ENCODE measurements around the gene UBAP2L. TPM values are rescaled to one million over a fixed set of nuclear protein-coding genes. Genes with fewer than 3 reads are reported as not detected.
"Not testable (repeated sequence)": the region's sequence is repeated elsewhere in the genome, so short reads cannot be mapped to it uniquely, and the experiment has no call there.

UBAP2L gene
- total RNA-seq, 1 donor from 2014 or later = 142 TPM

GRCh38 chr1:154192476-154192875, 28.3 kb upstream of the UBAP2L start:
- no peak for DNase-seq (ENCODE audit: low spot score)
- intact Hi-C loops (cut with DNase I) = no loop called here
- no peak for ATAC-seq

- ATAC-seq = no peak
- intact Hi-C loops (cut with DNase I) = no loop called here
- DNase-seq (ENCODE audit: low spot score) = no peak
Measured at GRCh38 chr1:154193821-154194220, 26.9 kb upstream of the UBAP2L start.

- ATAC-seq (peak; percentile 77), DNase-seq (ENCODE audit: low spot score) (no peak)
- intact Hi-C loops (cut with DNase I) = no loop called here
Measured at GRCh38 chr1:154198756-154199562, 21.8 kb upstream of the UBAP2L start.

- intact Hi-C loops (cut with DNase I) = no loop called here
- DNase-seq (ENCODE audit: low spot score) (no peak), ATAC-seq (peak; percentile 23)
Measured at GRCh38 chr1:154199563-154199879, 21.2 kb upstream of the UBAP2L start.

GRCh38 chr1:154205778-154206177, 15.0 kb upstream of the UBAP2L start:
- ATAC-seq; intact Hi-C loops (cut with DNase I); DNase-seq (ENCODE audit: low spot score): not testable (repeated sequence)

- intact Hi-C loops (cut with DNase I) = no loop called here
- ATAC-seq = no peak
- DNase-seq (ENCODE audit: low spot score) = no peak
Measured at GRCh38 chr1:154206196-154206595, 14.6 kb upstream of the UBAP2L start, which contains the start of gene CFAP141. Gene CFAP141, minus strand, starts transcription at chr1:154206333. Its CDS starts 26 bp downstream, at chr1:154206307.

- DNase-seq (ENCODE audit: low spot score) = no peak
- no peak for ATAC-seq
- intact Hi-C loops (cut with DNase I) = no loop called here
Measured at GRCh38 chr1:154207262-154207661, 13.5 kb upstream of the UBAP2L start.

GRCh38 chr1:154208677-154209388, 11.9 kb upstream of the UBAP2L start:
- ATAC-seq (no peak), DNase-seq (ENCODE audit: low spot score) (no peak)
- intact Hi-C loops (cut with DNase I) = no loop called here

- no peak for ATAC-seq
- no peak for DNase-seq (ENCODE audit: low spot score)
- intact Hi-C loops (cut with DNase I) = no loop called here
Measured at GRCh38 chr1:154212083-154212482, 8.7 kb upstream of the UBAP2L start.

- intact Hi-C loops (cut with DNase I) = no loop called here
- ATAC-seq (no peak), DNase-seq (ENCODE audit: low spot score) (no peak)
Measured at GRCh38 chr1:154213274-154213673, 7.5 kb upstream of the UBAP2L start.

- ATAC-seq (no peak), DNase-seq (ENCODE audit: low spot score) (no peak)
- intact Hi-C loops (cut with DNase I) = no loop called here
Measured at GRCh38 chr1:154218545-154218944, 2.2 kb upstream of the UBAP2L start.

GRCh38 chr1:154219541-154219940, 1.2 kb upstream of the UBAP2L start:
- no peak for ATAC-seq
- DNase-seq (ENCODE audit: low spot score) = no peak
- intact Hi-C loops (cut with DNase I) = no loop called here

GRCh38 chr1:154220970-154221277, 169 bp downstream of the UBAP2L start:
- ATAC-seq (no peak), DNase-seq (ENCODE audit: low spot score) (no peak)
- intact Hi-C loops (cut with DNase I) = no loop called here

GRCh38 chr1:154221278-154222001, 685 bp downstream of the UBAP2L start:
- peak; percentile 37 for ATAC-seq
- DNase-seq (ENCODE audit: low spot score) = peak; percentile 84
- intact Hi-C loops (cut with DNase I) = no loop called here

- DNase-seq (ENCODE audit: low spot score) (no peak), ATAC-seq (no peak)
- intact Hi-C loops (cut with DNase I) = no loop called here
Measured at GRCh38 chr1:154222518-154222917, 1.8 kb downstream of the UBAP2L start.

GRCh38 chr1:154222918-154223317, 2.2 kb downstream of the UBAP2L start:
- DNase-seq (ENCODE audit: low spot score) (no peak), ATAC-seq (no peak)
- intact Hi-C loops (cut with DNase I) = no loop called here

- intact Hi-C loops (cut with DNase I) = no loop called here
- ATAC-seq (no peak), DNase-seq (ENCODE audit: low spot score) (no peak)
Measured at GRCh38 chr1:154223621-154224020, 2.9 kb downstream of the UBAP2L start.

GRCh38 chr1:154225370-154225769, 4.6 kb downstream of the UBAP2L start:
- DNase-seq (ENCODE audit: low spot score) = no peak
- no peak for ATAC-seq
- intact Hi-C loops (cut with DNase I) = no loop called here

- ATAC-seq; DNase-seq (ENCODE audit: low spot score); intact Hi-C loops (cut with DNase I): not testable (repeated sequence)
Measured at GRCh38 chr1:154231112-154231511, 10.4 kb downstream of the UBAP2L start.

GRCh38 chr1:154233127-154233526, 12.4 kb downstream of the UBAP2L start:
- ATAC-seq; intact Hi-C loops (cut with DNase I); DNase-seq (ENCODE audit: low spot score): not testable (repeated sequence)

Data from sciatic nerve (tissue), 2 donors.